CD4-positive, alpha-beta T cell treated with Interleukin-4 for 1 hour (primary cell): Measurements from ENCODE around the gene LANCL2.
A peak's percentile ranks its signal among the peaks of the same experiment; 100 is the strongest.
"Not testable (repeated sequence)": the region's sequence is repeated elsewhere in the genome, so short reads cannot be mapped to it uniquely, and the experiment has no call there.

Experiments used
- DNase-seq, 2 donors: peaks; one replicate each; pipeline ENCODE4 v3.0.0-alpha.2; 2020 to 2022

The LANCL2 gene

DNA sequence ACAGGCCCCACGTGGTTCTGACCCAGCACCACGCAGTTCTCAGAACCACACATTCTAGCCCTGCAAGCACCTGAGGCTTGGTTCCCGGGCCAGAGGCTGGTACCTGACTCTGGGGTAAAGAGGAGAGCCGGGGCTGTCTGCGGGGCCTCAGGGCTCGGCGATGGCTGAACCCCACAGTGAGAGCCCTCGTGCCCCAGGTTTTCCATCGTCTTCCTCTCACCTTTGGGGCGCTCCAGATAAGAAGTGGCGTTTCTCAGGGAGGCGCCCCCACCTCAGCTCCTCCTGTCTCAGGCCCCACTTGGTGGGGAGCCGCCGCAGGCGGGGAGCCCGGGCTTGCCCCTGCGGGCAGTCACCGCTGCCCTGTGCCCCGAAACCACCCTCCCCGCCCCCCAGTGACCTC lies 2.2 kb upstream of the LANCL2 start:
- DNase-seq, result no peak

- DNase-seq, result no peak
These were observed 1.6 kb upstream of the LANCL2 start for GRCh38 chr7:55363386-55364170.

GRCh38 chr7:55365675-55366460 lies 731 bp downstream of the LANCL2 start:
- DNase-seq, result peak; percentile 95 to 96

DNA sequence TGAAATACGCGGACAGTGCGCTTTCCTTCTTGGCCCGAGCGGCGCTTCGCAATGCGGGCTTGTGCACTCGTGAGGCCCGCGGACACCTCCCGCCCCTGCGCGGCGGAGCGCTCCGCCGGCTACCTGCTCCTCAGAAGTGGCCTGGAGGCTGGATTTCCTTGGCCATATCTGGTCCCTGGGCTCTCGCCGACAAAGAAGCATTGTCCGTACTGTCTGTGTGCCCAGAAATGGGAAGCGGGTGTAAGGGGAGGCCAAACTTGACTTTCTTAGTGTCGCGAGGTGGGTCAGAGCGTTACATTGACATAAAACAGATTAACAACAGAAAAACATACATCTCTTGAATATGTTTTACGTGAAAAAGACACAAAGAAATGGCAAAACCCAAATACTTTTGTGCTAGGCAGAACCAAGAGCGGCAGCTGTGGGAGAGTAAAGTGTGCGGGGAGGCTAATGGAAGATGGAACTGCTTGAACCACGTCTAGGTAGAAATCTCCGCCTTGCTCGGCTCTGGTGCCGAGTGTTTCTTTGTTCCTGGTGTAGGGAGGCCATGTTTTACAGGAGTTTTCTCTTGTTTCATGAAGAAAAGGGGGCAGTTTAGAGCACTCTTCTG lies 1.4 kb downstream of the LANCL2 start:
- DNase-seq, result peak in 1 of 2 donors; percentile 44

- DNase-seq, result no peak
These were observed 2.2 kb downstream of the LANCL2 start for GRCh38 chr7:55367283-55367840.

DNA sequence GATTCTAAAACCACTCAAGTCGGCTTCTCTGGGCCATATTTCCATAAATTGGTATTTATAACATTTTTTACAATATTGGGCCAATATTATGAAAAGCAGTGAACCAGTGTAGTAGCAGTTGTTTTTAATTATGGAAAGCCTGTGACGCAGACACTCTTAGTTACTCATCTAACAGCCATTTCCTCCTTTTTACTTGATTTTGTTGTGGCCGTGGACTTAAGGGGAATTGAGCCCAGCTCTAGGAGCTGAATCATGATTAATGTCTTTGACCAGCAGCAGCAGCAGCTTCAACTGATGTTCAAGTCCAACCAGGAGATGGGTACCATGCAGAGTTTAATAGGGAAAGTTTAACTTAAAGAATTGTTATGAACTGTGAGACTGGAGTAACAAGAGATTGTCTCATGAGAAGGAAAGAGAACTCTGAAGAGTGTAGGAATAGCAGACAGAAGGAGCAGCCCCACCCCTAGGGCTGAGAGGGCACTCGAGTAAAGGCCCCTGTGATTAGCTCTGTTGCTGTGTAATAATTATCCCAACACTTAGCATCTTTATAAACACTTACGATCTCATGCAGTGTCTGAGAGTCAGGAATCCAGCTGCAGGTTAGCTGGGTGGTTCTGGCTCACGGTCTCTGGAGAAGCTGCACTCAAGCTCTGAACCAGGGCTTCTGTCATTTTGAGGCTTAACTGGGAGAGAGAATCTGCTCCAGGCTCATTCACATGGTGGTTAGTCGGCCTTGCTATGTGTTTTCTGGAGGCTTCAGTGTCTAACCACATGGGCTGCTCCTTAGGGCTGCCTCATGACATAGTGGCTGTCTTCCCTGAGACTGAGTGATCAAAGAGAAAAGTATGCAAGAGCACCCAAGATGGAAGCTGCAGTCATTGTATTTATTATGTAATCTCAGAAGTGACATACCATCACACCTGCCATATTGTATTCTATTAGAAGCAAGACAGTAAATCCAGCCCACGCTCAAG lies 4.6 kb downstream of the LANCL2 start:
- no peak for DNase-seq

GRCh38 chr7:55374213-55374612 lies 9.1 kb downstream of the LANCL2 start:
- no peak for DNase-seq

GRCh38 chr7:55375237-55375636 lies 10.1 kb downstream of the LANCL2 start:
- DNase-seq, result no peak

- no peak for DNase-seq
These were observed 12.2 kb downstream of the LANCL2 start for GRCh38 chr7:55377162-55377817.

DNA sequence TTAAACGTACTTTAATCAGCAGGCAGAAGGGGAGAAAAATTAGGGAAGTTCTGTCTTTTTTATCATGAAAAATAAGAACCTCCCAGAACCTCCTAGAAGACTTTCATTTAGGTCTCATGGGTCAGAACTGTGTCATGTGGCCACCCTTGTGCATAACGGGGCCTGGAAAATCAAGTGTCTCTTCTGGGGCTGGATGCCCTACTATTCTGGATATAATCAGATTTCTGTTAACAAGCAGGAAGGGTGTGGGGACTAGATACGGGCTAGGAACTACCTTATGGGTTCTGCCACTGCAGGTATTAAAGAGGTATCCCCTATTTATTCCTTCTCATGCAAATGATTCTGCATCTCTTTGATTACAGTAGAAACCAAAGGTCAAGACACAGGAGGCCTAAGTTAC lies 14.1 kb downstream of the LANCL2 start:
- no peak for DNase-seq

DNA sequence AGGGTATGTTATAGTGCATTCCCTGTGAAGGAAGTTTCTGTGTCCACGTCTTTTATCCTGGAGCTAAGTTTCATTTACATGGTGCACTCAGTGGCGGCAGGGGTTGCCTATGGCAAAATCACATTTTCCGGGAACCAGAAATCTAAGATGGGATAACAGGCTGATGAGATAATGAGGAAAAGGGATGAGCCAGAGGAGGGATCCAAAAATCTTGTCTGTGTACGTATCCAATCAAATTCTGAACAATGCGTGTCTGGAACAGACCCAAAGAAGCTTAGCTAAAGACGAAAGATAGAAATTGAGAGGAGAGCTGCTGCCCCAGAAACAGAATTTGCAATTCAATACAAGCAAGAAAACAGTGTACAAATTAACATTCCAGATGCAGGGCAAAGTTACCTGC lies 16.1 kb downstream of the LANCL2 start:
- DNase-seq, result no peak

- DNase-seq, result no peak
These were observed 16.6 kb downstream of the LANCL2 start for GRCh38 chr7:55381696-55382095.

DNA sequence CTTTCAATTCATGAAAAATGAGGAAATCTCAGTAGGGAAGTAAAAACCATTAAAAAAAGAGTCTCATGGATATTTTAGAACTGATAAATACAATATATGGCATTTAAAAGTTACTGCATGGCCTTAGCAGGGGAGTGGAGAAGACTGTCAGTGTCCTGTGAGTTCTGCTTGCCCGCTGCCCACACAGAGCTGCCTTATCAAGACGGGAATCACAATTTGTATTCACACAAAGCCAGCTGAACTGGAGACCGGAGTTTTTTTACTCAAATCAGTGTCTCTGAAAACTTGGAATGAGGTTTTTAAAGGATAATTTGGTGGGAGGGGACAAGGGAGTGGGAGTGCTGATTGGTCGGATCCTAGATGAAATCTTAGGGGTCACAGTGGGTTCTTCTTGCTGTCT lies 17.1 kb downstream of the LANCL2 start:
- no peak for DNase-seq

DNA sequence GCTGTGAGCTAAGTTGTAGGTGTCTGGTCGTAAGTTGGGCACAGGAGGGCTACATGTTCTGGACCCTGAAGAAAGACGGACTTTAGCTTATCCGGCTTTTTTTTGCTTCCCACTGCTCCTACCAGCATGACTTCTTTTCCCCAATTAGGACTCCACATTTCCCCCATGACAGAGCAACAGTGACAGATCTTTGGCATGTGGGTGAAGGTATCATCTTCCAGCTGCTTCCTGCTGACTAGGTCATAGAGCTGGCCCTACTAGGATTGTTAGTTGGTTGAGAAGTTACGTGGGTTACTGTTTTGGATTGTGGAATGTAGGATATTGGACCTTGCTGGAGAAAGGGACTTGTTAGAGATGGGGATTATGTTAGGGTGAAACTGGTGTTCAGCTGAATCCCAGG lies 21.4 kb downstream of the LANCL2 start:
- no peak for DNase-seq

DNA sequence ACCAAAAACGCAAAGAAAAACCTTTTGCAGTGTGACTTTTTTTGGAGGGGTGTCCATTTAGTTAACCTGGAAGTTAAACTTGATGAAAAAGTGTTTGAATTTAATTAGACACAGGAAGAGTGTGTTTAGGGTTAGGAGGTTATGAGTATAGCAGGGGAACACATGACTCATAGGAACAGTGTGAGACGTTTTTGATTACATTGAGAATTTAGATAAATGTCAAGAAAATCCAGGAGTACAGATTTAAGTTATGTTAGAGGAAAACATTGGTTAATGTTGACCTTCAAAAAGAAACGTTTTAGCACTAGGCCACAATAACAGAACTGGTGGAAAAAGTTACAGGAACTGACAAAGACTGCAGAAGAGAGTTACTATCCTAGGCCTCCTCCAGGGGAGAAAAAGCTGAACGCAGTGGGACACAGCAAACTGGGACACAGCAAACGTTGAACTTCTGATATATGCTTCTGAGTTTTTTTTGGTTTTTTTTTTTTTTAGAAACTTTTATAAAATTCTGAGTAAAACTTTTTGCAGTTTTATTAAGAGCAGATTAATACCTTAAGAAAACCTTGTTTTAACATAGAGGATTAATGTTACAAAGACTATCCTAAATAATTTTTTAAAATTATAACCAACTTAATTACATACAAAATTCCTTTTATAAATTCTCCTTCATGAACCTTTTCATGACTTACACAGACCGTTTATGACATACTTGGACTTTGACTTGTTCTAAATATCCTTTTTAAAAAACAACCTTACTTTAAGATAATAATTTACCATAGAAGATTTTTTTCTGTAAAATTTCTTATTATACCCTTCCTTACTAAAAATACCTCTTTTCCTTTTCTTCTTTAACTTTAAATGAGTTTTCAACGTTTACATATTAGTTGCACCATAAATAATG lies 22.2 kb downstream of the LANCL2 start:
- no peak for DNase-seq

- no peak for DNase-seq
These were observed 31.2 kb downstream of the LANCL2 start for GRCh38 chr7:55396233-55396785.

DNA sequence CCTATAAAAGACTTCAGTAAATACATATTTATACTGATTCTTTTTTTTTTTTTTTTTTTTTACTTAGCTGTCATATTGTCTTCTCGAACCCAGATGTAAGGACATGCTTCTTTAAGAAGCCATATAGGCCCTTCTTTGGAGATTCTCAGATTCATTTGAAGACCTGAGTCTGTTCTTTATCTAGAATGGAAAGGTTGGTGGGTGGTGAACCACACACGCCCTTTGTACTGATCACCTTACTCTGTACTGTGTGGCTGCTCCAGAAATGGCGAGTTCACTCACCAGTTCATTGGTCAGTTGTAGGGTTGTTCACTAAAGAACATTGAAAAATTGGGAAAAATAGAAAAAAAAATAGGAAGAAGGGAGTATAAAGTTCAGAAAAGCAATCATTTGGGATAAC lies 32.5 kb downstream of the LANCL2 start:
- DNase-seq, result no peak

- no peak for DNase-seq
These were observed 35.1 kb downstream of the LANCL2 start for GRCh38 chr7:55400191-55400590.

- DNase-seq, result not testable (repeated sequence)
These were observed 37.4 kb downstream of the LANCL2 start for GRCh38 chr7:55402506-55402905.

GRCh38 chr7:55405856-55406541 lies 40.9 kb downstream of the LANCL2 start:
- DNase-seq, result no peak
